ENCODE measurements around the gene CDH23.

Gene CDH23

DNA sequence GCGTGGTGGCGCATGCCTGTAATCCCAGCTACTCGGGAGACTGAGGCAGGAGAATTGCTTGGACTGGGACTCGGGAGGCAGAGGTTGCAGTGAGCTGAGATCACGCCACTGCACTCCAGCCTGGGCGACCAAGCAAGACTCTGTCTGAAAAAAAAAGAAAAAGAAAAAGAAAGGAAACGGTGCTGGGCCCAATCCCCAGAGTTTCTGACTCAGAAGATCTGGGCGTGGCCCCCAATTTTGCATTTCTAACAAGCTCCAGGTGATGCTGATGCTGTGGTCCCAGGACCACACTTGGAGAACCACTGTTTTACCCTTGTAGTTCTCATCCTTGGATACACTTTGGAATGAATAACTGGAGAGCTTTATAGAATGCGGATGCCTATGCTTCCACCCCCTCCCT is 243.9 kb downstream of the CDH23 start:
- no peak for DNase-seq (ENCODE audit: low spot score)

DNA sequence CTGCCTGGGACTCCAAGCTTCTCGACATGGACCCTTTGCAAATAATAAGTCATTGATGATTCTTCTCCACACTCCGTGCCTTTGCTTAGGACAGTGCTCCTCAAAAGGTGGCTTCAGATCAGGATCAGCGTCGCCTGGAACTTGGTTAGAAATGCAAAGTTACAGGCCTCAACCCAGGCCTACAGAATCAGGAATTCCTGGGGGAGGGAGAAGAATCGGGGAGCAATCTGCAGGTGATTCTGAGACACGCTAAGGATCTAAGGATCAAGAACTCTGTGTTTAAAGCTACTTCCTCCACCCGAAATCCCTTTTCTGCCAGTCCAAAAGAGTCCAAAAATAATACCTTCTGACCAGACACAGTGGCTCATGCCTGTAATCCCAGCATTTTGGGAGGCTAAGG is 244.7 kb downstream of the CDH23 start:
- DNase-seq (ENCODE audit: low spot score): no peak

DNA sequence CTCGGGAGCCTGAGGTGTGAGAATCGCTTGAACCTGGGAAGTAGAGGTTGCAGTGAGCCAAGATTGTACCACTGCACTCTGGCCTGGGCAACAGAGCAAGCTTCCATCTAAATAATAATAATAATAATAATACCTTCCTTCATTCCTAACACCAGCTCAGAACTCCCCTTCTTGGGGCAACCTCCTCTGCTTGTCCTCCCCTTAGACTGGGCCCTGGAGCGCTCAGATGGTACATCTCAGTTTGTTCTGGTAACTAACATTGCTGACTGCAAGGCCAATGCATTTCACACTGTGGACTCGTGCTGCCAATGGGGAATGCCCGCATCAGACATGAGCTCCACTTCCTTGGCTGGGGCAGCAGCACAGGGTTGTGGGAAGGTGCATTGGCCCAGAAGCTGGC is 245.3 kb downstream of the CDH23 start:
- DNase-seq (ENCODE audit: low spot score): no peak

DNA sequence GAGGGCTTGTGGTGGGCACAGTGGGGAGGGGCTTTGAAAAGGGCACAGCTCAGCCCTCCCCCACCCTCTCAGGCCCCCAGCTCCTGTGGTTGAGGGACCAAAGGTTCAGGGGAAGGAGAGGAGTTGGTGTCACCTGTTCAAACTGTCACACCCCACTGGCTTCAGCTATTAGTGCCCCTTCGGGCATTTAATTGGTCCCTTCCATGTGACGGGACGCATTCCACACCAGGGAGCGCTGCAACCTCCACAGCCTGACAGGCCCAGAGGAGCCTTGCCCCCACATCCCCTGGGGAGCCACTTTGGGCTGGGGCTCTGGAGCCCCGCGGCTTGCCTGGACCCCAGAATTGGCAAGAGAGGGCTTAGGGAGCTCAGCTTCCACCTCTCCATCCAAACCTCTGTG is 247.2 kb downstream of the CDH23 start:
- no peak for DNase-seq (ENCODE audit: low spot score)

DNA sequence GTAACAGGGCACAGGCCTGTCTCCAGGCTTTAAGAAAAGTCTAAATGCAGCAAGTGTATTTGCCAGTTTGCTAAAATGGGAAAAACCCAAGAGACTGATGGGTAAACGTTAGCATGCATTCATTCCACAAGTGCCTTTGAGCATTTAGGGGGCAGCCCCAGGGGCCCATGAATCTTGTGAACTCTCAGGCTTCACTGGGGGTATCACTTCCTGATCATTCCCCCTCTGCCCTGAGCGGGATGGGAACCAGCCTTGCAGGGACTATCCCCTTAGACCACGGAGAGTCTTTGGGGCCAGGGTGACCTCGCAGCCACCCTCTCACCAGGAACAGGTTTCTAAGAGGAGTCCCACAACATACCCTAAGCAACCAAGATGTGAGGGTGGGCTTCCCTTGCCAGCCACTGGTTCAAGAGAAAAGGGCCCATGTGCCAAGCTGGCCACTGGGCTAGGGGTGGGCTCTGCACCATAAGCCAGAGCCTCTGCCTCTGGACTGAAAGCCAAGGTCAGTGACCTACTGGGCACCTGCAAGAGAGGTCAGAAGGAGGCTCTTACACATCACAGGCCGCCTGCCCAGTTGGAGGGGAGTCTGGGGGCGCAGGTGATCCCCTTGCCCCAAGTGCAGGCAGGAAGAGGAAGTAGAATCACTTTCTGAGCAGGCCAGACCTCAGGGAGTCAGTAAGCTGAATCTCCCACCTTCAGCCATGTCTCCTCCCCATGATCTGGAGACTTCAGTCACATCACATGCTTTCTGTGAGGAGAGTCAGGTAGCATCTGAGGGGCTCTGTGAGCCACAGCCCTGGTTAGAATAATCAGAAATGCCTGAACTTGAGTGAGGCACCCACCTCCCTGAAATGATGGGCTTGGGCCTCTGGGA is 247.8 kb downstream of the CDH23 start:
- DNase-seq (ENCODE audit: low spot score): no peak

DNA sequence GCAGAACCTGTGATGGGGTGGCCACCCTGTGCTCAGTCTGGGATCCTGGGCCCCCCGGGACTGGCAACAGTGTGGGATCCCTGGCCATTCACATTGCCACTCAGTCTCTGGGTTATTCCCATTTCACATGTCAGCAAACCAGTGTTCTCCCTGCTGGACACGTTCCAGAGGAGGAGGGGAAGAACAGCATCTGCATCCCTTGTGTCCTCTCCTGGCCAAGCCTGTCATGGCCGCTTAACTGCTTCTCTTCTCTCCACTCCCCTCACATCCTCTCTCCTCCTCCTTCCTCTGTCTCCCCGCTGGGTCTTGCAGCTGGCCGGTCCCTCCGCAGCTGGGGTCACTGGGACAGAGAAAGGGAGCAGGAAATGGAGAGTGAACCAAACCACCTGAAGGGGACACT is 248.5 kb downstream of the CDH23 start:
- DNase-seq (ENCODE audit: low spot score): no peak

DNA sequence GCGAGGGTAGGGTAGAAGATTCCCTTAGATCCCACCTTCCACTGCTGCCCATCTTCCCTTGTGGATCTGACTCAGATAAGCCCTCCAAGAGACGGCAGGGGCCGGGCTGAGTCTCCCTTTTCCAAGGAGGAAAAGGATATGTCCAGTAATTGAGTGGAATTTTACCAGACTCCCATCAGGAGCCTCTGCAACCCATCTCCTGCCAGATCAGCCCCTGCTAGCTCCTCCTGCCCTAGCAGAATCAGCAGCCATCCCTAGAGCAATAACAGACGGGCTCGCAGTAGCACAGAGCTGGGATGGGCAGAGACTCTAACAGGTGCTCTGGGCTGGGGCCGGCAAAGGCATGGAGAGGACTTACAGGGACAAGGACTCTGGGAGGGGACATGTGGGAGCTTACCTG is 249.3 kb downstream of the CDH23 start:
- DNase-seq (ENCODE audit: low spot score): no peak

DNA sequence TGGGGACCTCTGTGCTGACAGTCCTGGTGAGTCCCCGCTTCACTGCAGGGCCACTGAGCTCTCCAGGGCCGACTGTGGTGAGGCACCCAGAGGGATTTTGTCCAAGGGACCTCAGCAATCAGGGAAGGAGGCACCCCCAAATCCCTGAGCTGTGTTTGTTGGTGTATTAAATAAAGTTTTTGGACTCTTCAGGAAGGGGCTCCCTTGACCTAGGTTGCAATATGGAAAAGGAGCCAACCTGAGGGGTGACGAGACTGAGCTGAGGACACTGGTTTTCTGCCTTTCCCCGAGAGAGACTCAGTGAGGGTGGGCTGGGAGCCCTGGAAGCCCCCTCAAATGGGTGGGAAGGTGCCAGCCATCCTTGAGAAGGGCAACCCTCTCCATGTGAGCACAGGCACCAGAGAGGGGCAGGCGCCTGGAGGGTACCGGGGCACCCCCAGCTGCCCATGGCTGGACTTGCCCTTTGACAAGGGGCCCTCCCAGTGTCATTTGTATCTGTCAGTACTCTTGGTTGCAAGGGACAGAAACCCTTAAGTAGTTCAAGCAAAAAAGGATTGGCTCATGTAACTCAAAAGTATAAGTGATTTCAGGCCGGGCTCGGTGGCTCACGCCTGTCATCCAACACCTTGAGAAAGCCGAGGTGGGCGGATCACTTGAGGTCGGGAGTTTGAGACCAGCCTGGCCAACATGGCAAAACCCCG is 250.0 kb downstream of the CDH23 start:
- no peak for DNase-seq (ENCODE audit: low spot score)

DNA sequence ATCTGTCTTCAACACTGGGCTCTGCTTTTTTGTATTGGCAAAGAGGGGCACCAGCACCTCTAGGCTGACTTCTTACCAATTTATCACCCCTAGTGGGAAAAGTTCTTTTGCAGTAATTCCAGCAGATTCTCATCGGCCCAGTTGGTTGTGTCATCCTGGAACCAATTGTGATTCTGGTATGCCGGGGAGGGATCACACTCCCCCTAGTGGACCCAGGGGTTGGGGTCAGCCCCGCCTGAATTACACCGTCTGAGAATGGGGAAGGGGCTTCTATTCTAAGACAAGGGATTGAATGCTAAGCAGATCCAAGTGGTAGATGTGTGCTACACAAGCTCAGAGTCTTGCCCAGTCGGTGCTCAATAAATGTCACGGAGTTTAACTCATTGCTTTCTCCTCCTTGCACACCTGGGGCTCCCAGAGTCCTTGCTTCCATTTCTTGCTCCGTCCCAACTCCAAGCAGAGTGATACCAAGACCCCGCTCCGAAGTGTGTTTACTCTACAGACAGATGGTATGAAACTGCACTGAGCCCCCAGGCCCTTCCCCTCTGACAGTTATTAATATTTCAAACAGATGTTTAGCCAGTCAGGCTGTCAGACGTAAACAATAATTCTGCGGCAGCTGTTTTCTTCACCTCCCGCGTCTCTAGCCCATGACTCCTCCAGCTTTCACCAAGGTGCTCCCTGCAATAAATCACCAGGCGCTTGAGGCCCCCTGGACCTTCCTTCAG is 251.0 kb downstream of the CDH23 start:
- DNase-seq (ENCODE audit: low spot score): no peak

DNA sequence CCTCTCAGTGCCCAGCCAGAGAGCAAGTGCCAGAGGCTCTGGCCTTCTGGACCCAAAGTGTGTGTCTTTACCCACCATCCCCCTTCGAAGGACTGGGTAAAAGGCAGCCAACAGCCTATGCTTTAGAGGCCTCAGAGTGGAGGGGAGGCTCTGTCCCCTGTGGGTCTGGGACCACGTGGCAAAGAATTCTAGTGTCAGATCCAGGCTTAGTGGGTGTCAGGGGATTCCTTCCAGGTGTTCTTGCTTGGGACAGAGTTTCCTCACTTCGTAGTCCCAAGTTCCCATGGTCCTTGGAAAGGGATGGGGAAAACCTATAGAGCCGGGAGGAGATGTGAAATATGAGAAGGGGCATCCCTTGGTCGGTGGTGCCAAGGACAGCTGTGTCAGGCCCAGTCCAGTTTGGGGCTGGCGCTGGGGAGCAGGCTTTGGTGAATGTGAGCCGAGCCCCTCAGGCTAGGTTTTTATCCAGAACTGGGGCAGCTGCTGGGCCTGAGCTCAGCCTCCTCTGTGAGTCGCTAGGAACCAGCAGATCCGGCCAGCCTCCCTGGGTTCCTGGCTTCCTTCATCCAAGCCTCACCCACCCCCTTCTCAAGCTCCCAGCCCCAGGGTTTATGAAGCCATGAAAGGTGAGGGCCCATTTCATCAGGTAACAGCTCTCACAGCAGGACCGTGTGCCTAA is 251.7 kb downstream of the CDH23 start:
- DNase-seq (ENCODE audit: low spot score): no peak

DNA sequence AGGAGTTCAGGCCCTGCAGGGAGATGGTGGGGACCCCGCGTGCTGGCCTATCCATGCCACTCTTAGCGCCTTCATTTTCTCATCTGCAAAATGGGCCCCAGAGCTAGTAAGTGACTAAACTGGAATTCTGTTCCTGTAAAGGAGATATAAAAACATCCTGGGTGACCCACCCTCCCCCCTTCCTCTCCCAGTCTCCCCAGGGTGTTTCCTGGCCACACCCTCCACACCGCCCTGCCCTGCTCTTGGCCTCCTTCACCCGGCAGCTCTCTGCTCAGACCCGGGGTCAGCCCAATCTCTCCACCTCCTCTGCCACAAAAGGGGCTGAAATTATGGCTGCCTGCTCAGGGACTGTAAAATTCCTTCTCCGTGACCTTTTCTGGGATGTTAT is 252.2 kb downstream of the CDH23 start:
- DNase-seq (ENCODE audit: low spot score): no peak

DNA sequence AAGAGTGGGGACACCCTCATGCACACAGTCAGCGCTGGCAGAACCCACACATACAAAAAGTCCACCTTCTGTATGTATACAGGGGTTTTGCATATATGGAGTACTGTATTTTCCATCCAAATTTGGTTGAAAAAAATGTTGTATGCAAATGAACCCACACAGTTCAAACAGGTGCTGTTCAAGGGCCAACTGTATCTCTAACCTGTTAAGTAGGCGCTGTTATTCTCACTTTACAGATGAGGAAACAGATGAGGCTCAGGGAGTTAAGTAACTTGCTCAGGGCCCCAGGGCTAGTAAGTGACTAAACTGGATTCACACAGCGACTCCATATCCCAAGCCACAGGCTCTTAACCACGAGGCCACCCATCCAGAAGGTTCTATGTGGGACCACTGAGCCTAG is 252.9 kb downstream of the CDH23 start:
- DNase-seq (ENCODE audit: low spot score): no peak

DNA sequence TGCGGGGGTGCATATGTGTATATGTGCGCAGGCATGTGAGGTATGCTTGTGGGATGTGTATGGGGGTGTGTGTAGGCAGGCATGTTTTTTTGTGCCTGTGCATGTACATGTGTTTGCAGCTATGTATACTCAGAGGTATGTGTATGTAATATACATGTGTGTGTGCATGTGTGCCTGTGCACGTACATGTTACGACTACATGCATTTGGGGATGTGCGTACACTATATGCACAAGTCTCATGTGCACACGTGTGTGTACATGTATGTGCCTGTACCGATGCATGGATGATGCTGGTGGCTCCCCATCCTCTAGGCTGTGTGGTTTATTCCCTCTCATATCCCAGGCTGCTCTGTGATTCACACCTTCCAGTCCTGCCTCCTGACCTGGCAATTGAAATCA is 253.7 kb downstream of the CDH23 start:
- DNase-seq (ENCODE audit: low spot score): no peak

DNA sequence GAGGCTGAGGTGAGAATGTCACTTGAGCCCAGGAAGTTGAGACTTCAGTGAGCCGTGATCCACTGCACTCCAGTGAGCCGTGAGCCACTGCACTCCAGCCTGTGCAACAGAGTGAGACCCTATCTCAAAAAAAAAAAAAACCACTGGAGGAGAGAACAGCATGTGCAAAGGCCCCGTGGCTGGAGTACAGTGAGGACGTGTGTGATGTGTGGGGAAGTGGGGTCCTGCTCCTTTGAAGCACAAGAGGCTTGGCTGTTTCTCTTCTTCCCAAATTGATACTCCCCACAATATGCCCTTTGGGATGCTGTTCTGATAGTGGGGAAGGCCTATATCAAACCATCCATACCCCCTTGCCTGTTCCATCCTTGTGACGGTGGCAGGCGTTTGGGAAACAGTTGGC is 254.7 kb downstream of the CDH23 start:
- DNase-seq (ENCODE audit: low spot score): no peak

DNA sequence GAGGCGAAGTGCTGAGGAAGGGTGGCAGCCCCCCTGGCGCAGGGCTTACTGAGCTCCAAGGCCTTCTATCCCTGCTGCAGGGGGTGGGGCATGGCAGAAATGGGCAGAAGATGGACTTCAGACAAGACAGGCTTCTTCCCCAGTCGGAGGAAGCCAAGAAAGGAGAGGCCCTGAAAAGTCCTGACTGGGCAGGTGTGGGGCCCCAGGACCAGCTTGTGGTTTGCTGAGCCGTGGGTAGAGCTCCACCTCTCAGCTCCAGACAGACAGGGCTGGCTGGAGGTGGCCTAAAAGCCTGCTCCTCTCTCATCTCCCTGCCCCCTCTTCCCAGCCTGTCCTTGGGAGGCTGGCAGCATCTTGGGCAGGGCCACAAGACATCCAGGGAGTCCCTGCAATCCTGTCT is 255.2 kb downstream of the CDH23 start:
- DNase-seq (ENCODE audit: low spot score): no peak

DNA sequence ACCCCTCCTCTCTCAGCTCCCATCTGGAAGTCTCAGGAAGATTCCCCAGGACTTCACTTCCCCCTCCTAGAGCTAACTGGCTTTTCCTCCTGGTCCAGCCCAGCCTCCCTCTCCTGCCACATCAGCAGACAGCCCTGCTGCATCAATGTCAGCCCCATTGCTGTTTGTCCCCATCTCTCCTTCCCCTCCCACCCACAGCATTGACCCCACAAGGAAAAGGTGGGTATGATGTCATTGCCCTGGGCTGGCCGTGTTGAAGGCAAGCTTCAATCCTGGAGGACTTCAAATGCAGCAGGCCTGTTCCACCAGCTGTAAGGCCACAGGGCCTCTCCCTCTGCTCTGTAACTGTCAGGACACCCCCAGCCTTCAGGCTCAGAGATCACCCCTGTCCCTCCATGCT is 256.3 kb downstream of the CDH23 start:
- no peak for DNase-seq (ENCODE audit: low spot score)

DNA sequence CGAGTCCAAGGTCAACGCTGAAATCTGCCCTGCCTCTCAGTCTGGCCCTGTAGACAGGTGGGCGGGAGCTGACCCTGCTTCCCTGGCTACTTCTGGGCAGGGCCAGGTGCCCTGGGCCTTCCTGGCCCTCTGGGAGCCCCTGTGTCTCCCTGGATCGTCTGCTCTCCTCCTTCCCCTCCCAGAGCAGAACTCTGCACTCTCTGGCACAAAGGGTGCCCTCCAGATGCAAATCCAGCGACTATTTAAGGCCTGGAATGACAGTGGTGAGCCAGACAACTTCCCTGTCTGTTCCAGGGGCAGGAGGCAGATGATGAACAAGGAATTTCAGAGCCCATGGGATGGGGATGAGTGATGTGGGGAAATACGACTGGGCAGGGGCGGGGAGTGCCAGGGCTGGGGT is 259.5 kb downstream of the CDH23 start:
- no peak for DNase-seq (ENCODE audit: low spot score)

DNA sequence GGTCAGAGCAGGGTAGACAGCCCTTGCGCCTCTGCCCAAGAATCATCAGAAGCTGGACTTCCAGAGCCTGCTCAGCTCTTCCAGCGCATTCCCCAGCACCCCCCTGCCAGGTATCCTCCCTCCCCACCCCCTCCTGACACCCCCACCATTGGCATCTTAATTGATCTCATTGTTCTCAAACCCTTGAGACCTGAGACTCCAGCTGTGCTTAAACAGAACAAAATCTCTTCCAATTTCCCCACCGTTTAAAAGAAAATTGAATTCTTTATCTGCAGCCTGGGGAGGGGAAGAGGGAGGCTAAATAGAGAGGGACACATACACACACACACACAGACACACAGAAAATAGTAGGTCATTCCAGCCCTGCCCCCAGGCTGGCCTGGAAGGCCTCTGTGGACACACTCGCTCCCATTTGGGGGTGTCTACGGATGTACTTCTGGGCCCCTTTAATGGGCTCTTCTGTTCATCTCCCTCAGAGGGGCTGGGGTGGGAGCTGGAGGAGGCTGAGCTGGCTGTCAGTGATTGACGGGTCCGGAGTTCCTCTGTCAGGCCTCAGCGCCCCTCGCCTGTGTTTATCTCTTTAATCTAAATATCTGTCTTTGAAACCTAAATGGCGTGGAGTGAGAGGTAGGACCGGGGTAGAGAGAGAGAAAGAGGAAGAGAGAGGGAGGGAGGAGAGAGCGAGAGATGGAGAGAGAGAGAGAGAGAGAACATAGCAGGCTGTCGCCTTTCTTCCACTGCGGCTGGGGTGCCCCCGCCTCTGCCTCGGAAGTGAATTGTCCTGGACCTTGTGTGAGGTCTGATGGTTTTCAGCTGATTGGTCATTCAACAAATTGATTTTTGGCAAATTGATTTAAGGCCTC is 261.1 kb downstream of the CDH23 start:
- DNase-seq (ENCODE audit: low spot score): no peak

DNA sequence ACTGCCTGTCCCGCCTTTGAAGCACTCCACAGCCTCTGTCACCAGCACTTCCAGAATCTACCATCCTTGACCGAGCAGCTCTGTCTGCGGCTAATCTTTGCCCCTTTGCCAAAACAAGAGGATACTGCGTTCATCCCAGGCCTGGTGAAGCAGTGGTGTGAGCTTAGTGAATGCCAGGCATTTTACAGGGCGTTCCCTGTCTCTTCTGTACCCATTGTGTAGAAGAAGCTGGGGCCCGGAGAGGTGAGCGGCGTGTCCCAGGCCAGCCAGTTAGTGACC is 261.7 kb downstream of the CDH23 start:
- DNase-seq (ENCODE audit: low spot score): no peak

DNA sequence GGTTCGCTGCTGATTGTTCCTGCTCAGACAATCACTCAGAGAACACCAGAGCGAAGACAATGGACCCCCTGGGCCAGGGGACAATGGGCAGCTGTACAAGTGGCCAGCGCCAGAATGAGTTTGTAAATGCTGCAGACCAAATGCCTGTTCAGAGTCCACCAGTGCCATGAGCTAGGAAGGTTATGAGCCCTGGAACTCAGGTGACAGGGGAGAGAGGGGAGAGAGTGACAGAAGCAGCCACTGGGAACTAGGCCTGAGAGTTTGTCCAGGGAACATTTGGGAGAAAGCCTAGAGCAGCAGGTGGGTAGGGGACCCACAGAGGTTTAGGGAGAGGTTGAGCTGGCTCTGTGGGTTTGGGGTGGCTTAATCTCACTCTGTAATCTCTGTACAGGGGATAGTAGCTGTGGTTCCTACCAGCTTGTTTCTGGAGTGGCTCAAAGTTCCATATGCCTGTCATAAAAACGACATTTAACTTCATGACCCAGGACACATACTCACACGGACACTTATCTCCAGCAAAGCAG is 262.5 kb downstream of the CDH23 start:
- no peak for DNase-seq (ENCODE audit: low spot score)

DNA sequence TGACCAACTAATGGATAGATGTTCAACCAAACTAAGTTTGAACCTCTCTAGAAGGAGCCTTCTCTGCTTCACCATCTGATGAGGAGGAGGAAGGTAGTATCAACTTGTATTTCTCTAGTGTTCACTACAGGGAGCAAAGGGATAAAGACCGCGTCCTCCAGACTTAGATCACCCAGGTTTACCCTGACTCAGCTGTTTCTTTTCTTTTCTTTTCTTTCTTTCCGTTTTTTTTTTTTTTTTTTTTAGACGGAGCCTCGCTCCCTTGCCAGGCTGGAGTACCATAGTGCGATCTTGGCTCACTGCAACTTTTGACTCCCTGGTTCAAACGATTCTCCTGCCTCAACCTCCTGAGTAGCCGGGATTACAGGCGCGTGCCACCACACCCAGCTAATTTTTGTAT is 263.0 kb downstream of the CDH23 start:
- DNase-seq (ENCODE audit: low spot score): no peak

DNA sequence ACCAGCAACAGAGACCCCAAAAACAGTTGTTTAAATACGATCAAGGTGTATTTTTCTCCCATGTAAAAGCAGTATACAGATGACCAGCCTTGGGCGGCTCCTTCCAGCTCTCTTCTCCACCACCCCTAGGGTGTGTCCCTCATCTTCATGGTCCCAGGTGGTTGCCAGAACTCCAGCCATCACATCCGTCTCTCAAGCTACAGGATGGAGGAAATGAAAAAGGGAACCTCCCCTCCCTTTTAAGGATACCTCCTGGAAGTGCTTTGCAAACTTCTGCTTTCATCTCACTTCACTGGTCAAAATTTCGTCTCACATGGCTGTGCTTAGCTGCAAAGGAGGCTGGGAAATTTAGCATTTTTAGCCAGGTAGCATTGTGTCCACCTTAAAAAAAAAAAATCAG is 263.6 kb downstream of the CDH23 start:
- no peak for DNase-seq (ENCODE audit: low spot score)

All from kidney tubule cell (primary cell).